Endodermal cell (in vitro differentiated cells): ENCODE results near the gene SLC66A2. TPM values are rescaled to one million over a fixed set of nuclear protein-coding genes. Genes with fewer than 3 reads are reported as not detected.

ENCODE experiments used
- DNase-seq: peaks from one replicate; pipeline ENCODE4 v3.0.0-alpha.2; 2017
- H3K27ac ChIP-seq: 2 replicates; pipeline ENCODE4 v1.5.1; 2013; ENCODE audit warnings: mild to moderate bottlenecking, low read depth, low read length, moderate library complexity
- H3K27me3 ChIP-seq: 2 replicates; pipeline ENCODE4 v1.6.1; 2013; ENCODE audit warnings: mild to moderate bottlenecking, low read length, moderate library complexity; ENCODE audit not compliant: insufficient read depth, control insufficient read depth, poor library complexity, severe bottlenecking
- H3K36me3 ChIP-seq: 2 replicates; pipeline ENCODE4 v1.7.0; 2013; ENCODE audit warnings: mild to moderate bottlenecking, low read length, moderate library complexity; ENCODE audit not compliant: control insufficient read depth, insufficient read depth
- H3K4me1 ChIP-seq: one replicate; pipeline ENCODE4 v1.7.0; 2013; ENCODE audit warnings: low read length; ENCODE audit not compliant: control insufficient read depth, insufficient read depth
- H3K4me3 ChIP-seq: 2 replicates; pipeline ENCODE4 v1.5.1; 2013; ENCODE audit warnings: mild to moderate bottlenecking, low read length, moderate library complexity
- H3K9ac ChIP-seq: 2 replicates; pipeline ENCODE4 v1.6.1; 2013; ENCODE audit warnings: mild to moderate bottlenecking, low read length, moderate library complexity; ENCODE audit not compliant: poor library complexity, severe bottlenecking; ENCODE audit errors: extremely low read depth
- H3K9me3 ChIP-seq: 2 replicates; pipeline ENCODE4 v1.6.1; 2013; ENCODE audit warnings: mild to moderate bottlenecking, low read length, moderate library complexity; ENCODE audit not compliant: control insufficient read depth
- H3K27ac Mint-ChIP-seq: 2 replicates; pipeline ENCODE4 v1.8.0; 2020; ENCODE audit warnings: mixed read lengths
- H3K27me3 Mint-ChIP-seq: 2 replicates; pipeline ENCODE4 v1.8.0; 2021; ENCODE audit warnings: mild to moderate bottlenecking, mixed read lengths; ENCODE audit not compliant: insufficient read depth
- H3K36me3 Mint-ChIP-seq: 2 replicates; pipeline ENCODE4 v1.8.0; 2020; ENCODE audit warnings: low read depth, mixed read lengths
- H3K4me1 Mint-ChIP-seq: 2 replicates; pipeline ENCODE4 v1.8.0; 2020; ENCODE audit warnings: mixed read lengths
- H3K4me3 Mint-ChIP-seq: 2 replicates; pipeline ENCODE4 v1.8.0; 2020; ENCODE audit warnings: mild to moderate bottlenecking, moderate library complexity, mixed read lengths
- H3K9me3 Mint-ChIP-seq: 2 replicates; pipeline ENCODE4 v1.8.0; 2020; ENCODE audit warnings: mild to moderate bottlenecking, mixed read lengths
- CTCF ChIP-seq: fragments of 200-600 bp; sonication (generic); conservative IDR thresholded peaks from 2 replicates; pipeline ENCODE4 v1.5.0; 2021; ENCODE audit warnings: antibody characterized with exemption, mild to moderate bottlenecking
- WGBS, 2 experiments: methylation state at CpG; one replicate each; pipeline versions ENCODE4 v1.1.5 to v1.1.7; 2013; ENCODE audit warnings: missing lambda C conversion rate in 2 of 2, mixed read lengths in 1 of 2; ENCODE audit not compliant: insufficient coverage in 1 of 2, insufficient read length in 1 of 2; 5-methylcytosine and 5-hydroxymethylcytosine counted together
- total RNA-seq, 2 donors: library from RNA; stranded (reverse); fragmentation: NEBNext Ultra II Directional in 1 of 2; extraction: Animal tissue kit (Norgen Biotek cat#: 25700) in 1 of 2; gene quantifications; 2 replicates in 1 of 2; 3 replicates in 1 of 2; pipeline ENCODE4 v1.2.1, GENCODE V29; 2021

Gene SLC66A2
- total RNA-seq, 2 donors from 2014 or later = 30.3 to 32.4 TPM

DNA sequence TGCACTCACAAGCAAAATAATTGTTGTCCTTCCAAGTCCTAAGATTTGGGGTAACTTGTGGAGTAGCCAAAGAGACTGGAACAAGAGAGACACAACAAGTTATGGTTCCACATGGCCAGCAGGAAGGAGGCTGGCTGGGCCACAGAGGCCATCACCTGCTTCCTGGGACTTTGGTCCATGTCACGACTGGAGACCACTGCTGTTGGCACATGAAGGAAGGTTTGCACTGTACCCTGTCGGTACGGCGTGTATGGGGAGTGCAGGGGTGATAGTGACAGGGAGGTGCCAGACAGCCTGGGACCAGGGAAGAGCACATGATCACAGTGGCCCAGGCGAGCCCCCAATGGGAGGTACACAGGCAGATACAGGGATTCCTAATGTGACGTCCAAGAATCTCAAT, 15.5 kb downstream of the SLC66A2 start:
- H3K27me3 Mint-ChIP-seq = peaks cover 2% of the 10 kb centered on the region
- TF ChIP-seq CTCF = no peak
- peaks cover 28% of the 10 kb centered on the region for H3K9me3 Mint-ChIP-seq
- Histone ChIP-seq H3K36me3 (peaks cover 41% of the 10 kb centered on the region), H3K4me1 (no peaks in the 10 kb centered on the region), H3K9me3 (peaks cover 39% of the 10 kb centered on the region), H3K27me3 (no peaks in the 10 kb centered on the region), H3K9ac (no peak overlapping the region), H3K4me3 (no peak overlapping the region), H3K27ac (no peak overlapping the region)
- DNase-seq = peak; percentile 11
- peaks cover 16% of the 10 kb centered on the region for H3K4me1 Mint-ChIP-seq
- no peak overlapping the region for H3K4me3 Mint-ChIP-seq
- peaks cover 76% of the 10 kb centered on the region for H3K36me3 Mint-ChIP-seq
- no peak overlapping the region for H3K27ac Mint-ChIP-seq
- WGBS, 2 experiments = 95% methylated on average over 5 to 6 of the region's 6 CpGs

DNA sequence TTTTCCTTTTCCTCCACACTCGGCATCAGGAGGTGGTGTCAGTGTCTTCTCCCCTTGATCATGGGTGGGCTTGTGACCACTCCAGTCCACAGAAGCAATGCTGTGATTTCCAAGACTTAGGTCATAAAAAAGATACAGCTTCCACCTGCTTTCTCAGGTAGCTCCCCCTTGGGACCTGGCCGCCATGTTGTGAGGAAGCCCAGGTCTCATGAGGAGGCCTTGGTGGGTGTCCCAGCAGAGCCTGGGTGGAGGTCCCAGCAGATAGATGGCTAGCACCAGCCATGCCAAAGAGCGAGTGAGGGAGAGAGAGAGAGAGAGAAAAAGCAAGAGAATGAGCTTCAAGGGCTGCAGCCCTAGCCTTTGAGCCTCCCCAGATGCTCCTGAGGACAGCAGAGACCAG, 16.0 kb downstream of the SLC66A2 start:
- Histone ChIP-seq H3K27ac (no peak overlapping the region), H3K36me3 (peaks cover 37% of the 10 kb centered on the region), H3K9me3 (peaks cover 43% of the 10 kb centered on the region), H3K4me3 (no peak overlapping the region), H3K4me1 (no peaks in the 10 kb centered on the region), H3K9ac (no peak overlapping the region), H3K27me3 (no peaks in the 10 kb centered on the region)
- peaks cover 16% of the 10 kb centered on the region for H3K4me1 Mint-ChIP-seq
- H3K27me3 Mint-ChIP-seq = peaks cover 2% of the 10 kb centered on the region
- peaks cover 75% of the 10 kb centered on the region for H3K36me3 Mint-ChIP-seq
- 83 to 92% methylated on average over 1 to 3 of the region's 3 CpGs for WGBS, 2 experiments
- peak; percentile 31 for DNase-seq
- H3K4me3 Mint-ChIP-seq = no peak overlapping the region
- H3K9me3 Mint-ChIP-seq = peaks cover 29% of the 10 kb centered on the region
- no peak for TF ChIP-seq CTCF
- H3K27ac Mint-ChIP-seq = no peak overlapping the region

DNA sequence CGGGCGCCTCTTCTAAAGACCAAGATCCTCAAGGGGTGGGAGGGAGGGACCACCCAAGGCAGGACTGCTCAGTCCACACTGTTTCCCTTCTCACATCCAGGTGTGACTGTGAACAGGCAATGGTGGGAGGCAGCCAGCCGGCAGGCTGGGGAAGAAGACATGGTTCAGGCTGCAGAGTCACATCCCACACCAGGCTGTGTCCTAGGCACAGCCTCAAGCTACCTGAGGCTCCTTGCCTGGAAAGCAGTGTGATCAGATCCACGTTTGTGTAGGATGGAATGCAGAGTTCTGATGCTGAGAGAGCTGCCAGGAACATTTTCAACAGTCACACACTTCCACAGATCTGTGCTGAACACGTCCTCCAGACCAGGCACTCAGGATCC, 16.4 kb downstream of the SLC66A2 start:
- Mint-ChIP-seq H3K27ac (no peak overlapping the region), H3K9me3 (peaks cover 33% of the 10 kb centered on the region), H3K4me1 (peaks cover 16% of the 10 kb centered on the region), H3K4me3 (no peak overlapping the region), H3K36me3 (peaks cover 75% of the 10 kb centered on the region), H3K27me3 (peaks cover 2% of the 10 kb centered on the region)
- Histone ChIP-seq H3K9me3 (peaks cover 47% of the 10 kb centered on the region), H3K4me1 (no peaks in the 10 kb centered on the region), H3K27ac (no peak overlapping the region), H3K4me3 (no peak overlapping the region), H3K9ac (no peak overlapping the region), H3K36me3 (peaks cover 36% of the 10 kb centered on the region), H3K27me3 (no peaks in the 10 kb centered on the region)
- TF ChIP-seq CTCF = no peak
- 96 to 100% methylated on average over 1 to 5 of the region's 5 CpGs for WGBS, 2 experiments
- no peak for DNase-seq
